ENCODE measurements around the gene ATP6V0E1. TPM values are rescaled to one million over a fixed set of nuclear protein-coding genes. Genes with fewer than 3 reads are reported as not detected.

The ATP6V0E1 gene
- total and polyA plus RNA-seq, 2 of the 8 experiments (the other 6 are each of a cell fraction or from before 2014, with no cell fraction given): 108 to 134 TPM

- H3K27me3 ChIP-seq (replicated peaks in 1 of 4; ENCODE audit: control insufficient read depth in 3 of 4, extremely low read depth in 1 of 4, insufficient read depth in 3 of 4, low read length in 3 of 4): no peaks in the 10 kb centered on the region
- no peak overlapping the region for H3K23ac ChIP-seq (ENCODE audit: insufficient read length)
- peak overlapping the region; percentile 99; the same call in 1 of the 2 replicates for H2AFZ ChIP-seq (ENCODE audit: low read length)
- no peak overlapping the region for H3K14ac ChIP-seq (ENCODE audit: insufficient read length)
- no peak overlapping the region for H2BK120ac ChIP-seq (replicated peaks; ENCODE audit: low read depth, low read length)
- H2BK15ac ChIP-seq (ENCODE audit: low read length): no peak overlapping the region
- no peaks in the 10 kb centered on the region for H3K36me3 ChIP-seq (ENCODE audit: control insufficient read depth in 2 of 4, insufficient read depth in 4 of 4, low read length in 3 of 4)
- no peak overlapping the region for H2BK5ac ChIP-seq (ENCODE audit: low read depth, low read length)
- peak overlapping the region in 2 of 4 experiments; percentile 10 to 76; a peak in 2 of 7 replicates for H3K9ac ChIP-seq (replicated peaks in 1 of 4; ENCODE audit: extremely low read depth in 1 of 4, low read depth in 3 of 4, low read length in 3 of 4)
- H3K9me3 ChIP-seq (ENCODE audit: insufficient read depth in 2 of 2, low read depth in 1 of 2, low read length in 1 of 2): no peaks in the 10 kb centered on the region
- peak overlapping the region; percentile 85 to 100 for H3K4me2 ChIP-seq (ENCODE audit: insufficient read depth in 1 of 2, low read depth in 2 of 2, low read length in 2 of 2)
- no peak overlapping the region for H3K56ac ChIP-seq (replicated peaks; ENCODE audit: insufficient read length, low read depth, low read length)
- H3K4ac ChIP-seq (replicated peaks; ENCODE audit: insufficient read length, low read depth, low read length): no peak overlapping the region
- no peak overlapping the region for H4K5ac ChIP-seq (ENCODE audit: insufficient read length, low read depth, low read length)
- H4K8ac ChIP-seq (ENCODE audit: extremely low read depth, insufficient read depth, low read length): no peak overlapping the region
- no peak overlapping the region for H3K18ac ChIP-seq (ENCODE audit: extremely low read depth, low read length)
- peaks cover 0 to 8% (median 4%) of the 10 kb centered on the region in 4 experiments; a peak in 4 of 7 replicates for H3K4me1 ChIP-seq (replicated peaks in 1 of 4; ENCODE audit: control insufficient read depth in 3 of 4, insufficient read depth in 4 of 4, low read length in 3 of 4)
- no peak overlapping the region for H2AK5ac ChIP-seq (ENCODE audit: low read depth, low read length)
- WGBS, 2 experiments (ENCODE audit: extremely low coverage in 1 of 2, insufficient coverage in 1 of 2, insufficient read length in 1 of 2, insufficient replicate concordance in 2 of 2, low coverage in 1 of 2, low lambda C conversion rate in 2 of 2, missing lambda C conversion rate in 1 of 2): 40% methylated on average over 10 of the region's 10 CpGs; no CpG with 5 or more reads in 1 of the 2 experiments
- H2BK20ac ChIP-seq (ENCODE audit: low read length): no peak overlapping the region
- H3K4me3 ChIP-seq (ENCODE audit: extremely low read depth in 1 of 4, insufficient read depth in 2 of 4, low read depth in 3 of 4, low read length in 4 of 4): peak overlapping the region; percentile 68 to 95 (median 83)
- H3K27ac ChIP-seq (ENCODE audit: low read depth, low read length): no peak overlapping the region
- TF ChIP-seq KDM4A (IDR thresholded peaks at IDR 0.05; ENCODE audit: low read depth, low read length, severe bottlenecking): no peak
- no peak for TF ChIP-seq MAFK (IDR thresholded peaks at IDR 0.05; ENCODE audit: low read depth, low read length)
- no peaks in the 10 kb centered on the region for H3K79me1 ChIP-seq (ENCODE audit: low read depth, low read length)
- DNase-seq (ENCODE audit: low read depth in 1 of 2, low spot score in 2 of 2) (no peak), FAIRE-seq (no peak)
- H4K91ac ChIP-seq (replicated peaks; ENCODE audit: insufficient read length, low read length): no peak overlapping the region
- H3K23me2 ChIP-seq (ENCODE audit: low read depth, low read length): peaks cover 11% of the 10 kb centered on the region
- H4K20me1 ChIP-seq (replicated peaks in 1 of 2; ENCODE audit: control insufficient read depth in 1 of 2, insufficient read depth in 2 of 2, low read length in 2 of 2): no peaks in the 10 kb centered on the region
- ChIA-PET CTCF (ENCODE audit: partially characterized antibody) (interaction anchor here (1.1 to 1.6 kb wide), 2 partner anchors 45 to 71 kb away, joined by 4 to 6 read pairs; partner anchors contain the start of gene ATP6V0E1), POLR2A (ENCODE audit: partially characterized antibody) (no interaction called here)
- H3K79me2 ChIP-seq (ENCODE audit: control insufficient read depth in 1 of 2, insufficient read depth in 2 of 2, low read length in 2 of 2): peaks cover 0 to 5% of the 10 kb centered on the region in 2 experiments; a peak in 2 of 4 replicates
- no peak overlapping the region for H2BK12ac ChIP-seq (ENCODE audit: low read depth, low read length)
Observed at GRCh38 chr5:173055042-173055721, 71.6 kb downstream of the ATP6V0E1 start.
